ENCODE results near the gene STAM2. TPM values are rescaled to one million over a fixed set of nuclear protein-coding genes. Genes with fewer than 3 reads are reported as not detected.
"Not testable (repeated sequence)": the region's sequence is repeated elsewhere in the genome, so short reads cannot be mapped to it uniquely, and the experiment has no call there.

The STAM2 gene
- total RNA-seq, 1 donor from 2014 or later: 18.6 TPM

- H3K27ac Mint-ChIP-seq; intact Hi-C loops (cut with micrococcal nuclease); H3K36me3 Mint-ChIP-seq (ENCODE audit: low read depth); H3K4me3 Mint-ChIP-seq; DNase-seq (ENCODE audit: low spot score); H3K9me3 Mint-ChIP-seq: not testable (repeated sequence)
- peaks cover 13% of the 10 kb centered on the region for H3K4me1 Mint-ChIP-seq (ENCODE audit: low read depth)
- peaks cover 16% of the 10 kb centered on the region for H3K27me3 Mint-ChIP-seq (ENCODE audit: insufficient read depth)
Observed at GRCh38 chr2:152186808-152187207, 11.2 kb upstream of the STAM2 start.

- H3K4me3 Mint-ChIP-seq: no peak overlapping the region
- intact Hi-C loops (cut with micrococcal nuclease): no loop called here
- H3K27me3 Mint-ChIP-seq (ENCODE audit: insufficient read depth): peaks cover 17% of the 10 kb centered on the region
- no peak for DNase-seq (ENCODE audit: low spot score)
- H3K9me3 Mint-ChIP-seq: no peaks in the 10 kb centered on the region
- H3K4me1 Mint-ChIP-seq (ENCODE audit: low read depth): peaks cover 13% of the 10 kb centered on the region
- H3K27ac Mint-ChIP-seq: no peak overlapping the region
- H3K36me3 Mint-ChIP-seq (ENCODE audit: low read depth): peaks cover 2% of the 10 kb centered on the region
Observed at GRCh38 chr2:152186262-152186661, 10.7 kb upstream of the STAM2 start.

GRCh38 chr2:152183401-152184073, 8.0 kb upstream of the STAM2 start:
- intact Hi-C loops (cut with micrococcal nuclease): no loop called here
- Mint-ChIP-seq H3K27me3 (ENCODE audit: insufficient read depth) (peaks cover 21% of the 10 kb centered on the region), H3K27ac (no peak overlapping the region), H3K4me3 (no peak overlapping the region), H3K4me1 (ENCODE audit: low read depth) (peaks cover 13% of the 10 kb centered on the region), H3K36me3 (ENCODE audit: low read depth) (peaks cover 2% of the 10 kb centered on the region), H3K9me3 (no peaks in the 10 kb centered on the region)
- DNase-seq (ENCODE audit: low spot score): no peak

GRCh38 chr2:152177667-152178066, 2.1 kb upstream of the STAM2 start:
- not testable (repeated sequence) for H3K9me3 Mint-ChIP-seq; H3K4me3 Mint-ChIP-seq; H3K36me3 Mint-ChIP-seq (ENCODE audit: low read depth); DNase-seq (ENCODE audit: low spot score); H3K27ac Mint-ChIP-seq
- intact Hi-C loops (cut with micrococcal nuclease): loop anchor here (2.0 to 5.0 kb wide), 2 partner anchors 43 to 80 kb away; partner anchors contain the start of gene CACNB4
- Mint-ChIP-seq H3K27me3 (ENCODE audit: insufficient read depth) (peaks cover 11% of the 10 kb centered on the region), H3K4me1 (ENCODE audit: low read depth) (peaks cover 27% of the 10 kb centered on the region)

- peak overlapping the region; percentile 95 for H3K4me3 Mint-ChIP-seq
- H3K4me1 Mint-ChIP-seq (ENCODE audit: low read depth): peaks cover 38% of the 10 kb centered on the region
- DNase-seq (ENCODE audit: low spot score): no peak
- H3K9me3 Mint-ChIP-seq: no peaks in the 10 kb centered on the region
- intact Hi-C loops (cut with micrococcal nuclease): loop anchor here (1.0 to 5.0 kb wide), 7 partner anchors 41 to 459 kb away; partner anchors contain the start of genes ARL5A, CACNB4 and FMNL2
- peaks cover 3% of the 10 kb centered on the region for H3K36me3 Mint-ChIP-seq (ENCODE audit: low read depth)
- peak overlapping the region; percentile 96 for H3K27ac Mint-ChIP-seq
- H3K27me3 Mint-ChIP-seq (ENCODE audit: insufficient read depth): peaks cover 6% of the 10 kb centered on the region
Observed at GRCh38 chr2:152176113-152176714, 651 bp upstream of the STAM2 start.

GRCh38 chr2:152175012-152175367, 573 bp downstream of the STAM2 start:
- Mint-ChIP-seq H3K4me1 (ENCODE audit: low read depth) (peaks cover 38% of the 10 kb centered on the region), H3K27me3 (ENCODE audit: insufficient read depth) (peaks cover 1% of the 10 kb centered on the region), H3K9me3 (no peaks in the 10 kb centered on the region), H3K36me3 (ENCODE audit: low read depth) (peaks cover 3% of the 10 kb centered on the region), H3K27ac (peak overlapping the region; percentile 96), H3K4me3 (peak overlapping the region; percentile 95)
- DNase-seq (ENCODE audit: low spot score): no peak
- intact Hi-C loops (cut with micrococcal nuclease): loop anchor here (1.0 to 5.0 kb wide), 6 partner anchors 8 to 565 kb away; partner anchors contain the start of genes CACNB4 and PRPF40A

GRCh38 chr2:152174574-152174973, 989 bp downstream of the STAM2 start:
- H3K9me3 Mint-ChIP-seq: no peaks in the 10 kb centered on the region
- no peak for DNase-seq (ENCODE audit: low spot score)
- H3K4me1 Mint-ChIP-seq (ENCODE audit: low read depth): peaks cover 40% of the 10 kb centered on the region
- peaks cover 3% of the 10 kb centered on the region for H3K36me3 Mint-ChIP-seq (ENCODE audit: low read depth)
- intact Hi-C loops (cut with micrococcal nuclease): loop anchor here (2.0 kb wide), 2 partner anchors 240 to 332 kb away; no protein-coding TSS in a partner anchor
- peaks cover 1% of the 10 kb centered on the region for H3K27me3 Mint-ChIP-seq (ENCODE audit: insufficient read depth)
- H3K4me3 Mint-ChIP-seq: peak overlapping the region; percentile 95
- peak overlapping the region; percentile 96 for H3K27ac Mint-ChIP-seq

GRCh38 chr2:152173831-152174230, 1.7 kb downstream of the STAM2 start:
- Mint-ChIP-seq H3K9me3 (no peaks in the 10 kb centered on the region), H3K27me3 (ENCODE audit: insufficient read depth) (peaks cover 1% of the 10 kb centered on the region), H3K4me1 (ENCODE audit: low read depth) (peaks cover 44% of the 10 kb centered on the region), H3K4me3 (peak overlapping the region; percentile 37), H3K27ac (no peak overlapping the region), H3K36me3 (ENCODE audit: low read depth) (peaks cover 6% of the 10 kb centered on the region)
- intact Hi-C loops (cut with micrococcal nuclease): loop anchor here (2.0 kb wide), 2 partner anchors 241 to 333 kb away; no protein-coding TSS in a partner anchor
- DNase-seq (ENCODE audit: low spot score): no peak

- H3K4me1 Mint-ChIP-seq (ENCODE audit: low read depth): peaks cover 45% of the 10 kb centered on the region
- H3K27me3 Mint-ChIP-seq (ENCODE audit: insufficient read depth); H3K4me3 Mint-ChIP-seq; H3K9me3 Mint-ChIP-seq; H3K27ac Mint-ChIP-seq; intact Hi-C loops (cut with micrococcal nuclease); DNase-seq (ENCODE audit: low spot score); H3K36me3 Mint-ChIP-seq (ENCODE audit: low read depth): not testable (repeated sequence)
Observed at GRCh38 chr2:152172201-152172785, 3.3 kb downstream of the STAM2 start.

GRCh38 chr2:152171718-152172117, 3.8 kb downstream of the STAM2 start:
- Mint-ChIP-seq H3K9me3 (no peaks in the 10 kb centered on the region), H3K27me3 (ENCODE audit: insufficient read depth) (peaks cover 1% of the 10 kb centered on the region), H3K36me3 (ENCODE audit: low read depth) (peaks cover 6% of the 10 kb centered on the region), H3K27ac (no peak overlapping the region), H3K4me1 (ENCODE audit: low read depth) (peaks cover 48% of the 10 kb centered on the region), H3K4me3 (no peak overlapping the region)
- DNase-seq (ENCODE audit: low spot score): no peak
- intact Hi-C loops (cut with micrococcal nuclease): no loop called here

- H3K27ac Mint-ChIP-seq; intact Hi-C loops (cut with micrococcal nuclease); DNase-seq (ENCODE audit: low spot score); H3K4me3 Mint-ChIP-seq; H3K27me3 Mint-ChIP-seq (ENCODE audit: insufficient read depth); H3K36me3 Mint-ChIP-seq (ENCODE audit: low read depth); H3K9me3 Mint-ChIP-seq: not testable (repeated sequence)
- peaks cover 39% of the 10 kb centered on the region for H3K4me1 Mint-ChIP-seq (ENCODE audit: low read depth)
Observed at GRCh38 chr2:152169158-152169557, 6.4 kb downstream of the STAM2 start.

- not testable (repeated sequence) for H3K27ac Mint-ChIP-seq; H3K36me3 Mint-ChIP-seq (ENCODE audit: low read depth); H3K4me3 Mint-ChIP-seq; DNase-seq (ENCODE audit: low spot score); H3K27me3 Mint-ChIP-seq (ENCODE audit: insufficient read depth); H3K9me3 Mint-ChIP-seq
- intact Hi-C loops (cut with micrococcal nuclease): loop anchor here (1.0 to 2.0 kb wide), 2 partner anchors 8 to 33 kb away; partner anchors contain the start of gene STAM2
- peaks cover 30% of the 10 kb centered on the region for H3K4me1 Mint-ChIP-seq (ENCODE audit: low read depth)
Observed at GRCh38 chr2:152167470-152167869, 8.1 kb downstream of the STAM2 start.

- Mint-ChIP-seq H3K27me3 (ENCODE audit: insufficient read depth) (no peaks in the 10 kb centered on the region), H3K4me1 (ENCODE audit: low read depth) (peaks cover 26% of the 10 kb centered on the region), H3K9me3 (no peaks in the 10 kb centered on the region), H3K36me3 (ENCODE audit: low read depth) (peaks cover 4% of the 10 kb centered on the region), H3K4me3 (no peak overlapping the region), H3K27ac (no peak overlapping the region)
- DNase-seq (ENCODE audit: low spot score): no peak
- intact Hi-C loops (cut with micrococcal nuclease): loop anchor here (1.0 to 2.0 kb wide), 2 partner anchors 8 to 32 kb away; partner anchors contain the start of gene STAM2
Observed at GRCh38 chr2:152167065-152167464, 8.5 kb downstream of the STAM2 start.
